LNCAP (cell line): ENCODE results near the gene ABCA13.

Experiments used
- TF ChIP-seq, protein P1 (sequence below): fragments of 450-650 bp; IDR thresholded peaks from 2 replicates; pipeline ENCODE4 v1.5.1; 2017; ENCODE audit warnings: mild to moderate bottlenecking

The ABCA13 gene

GRCh38 chr7:48691788-48692187, 520.5 kb downstream of the ABCA13 start:
- TF ChIP-seq, protein P1, sequence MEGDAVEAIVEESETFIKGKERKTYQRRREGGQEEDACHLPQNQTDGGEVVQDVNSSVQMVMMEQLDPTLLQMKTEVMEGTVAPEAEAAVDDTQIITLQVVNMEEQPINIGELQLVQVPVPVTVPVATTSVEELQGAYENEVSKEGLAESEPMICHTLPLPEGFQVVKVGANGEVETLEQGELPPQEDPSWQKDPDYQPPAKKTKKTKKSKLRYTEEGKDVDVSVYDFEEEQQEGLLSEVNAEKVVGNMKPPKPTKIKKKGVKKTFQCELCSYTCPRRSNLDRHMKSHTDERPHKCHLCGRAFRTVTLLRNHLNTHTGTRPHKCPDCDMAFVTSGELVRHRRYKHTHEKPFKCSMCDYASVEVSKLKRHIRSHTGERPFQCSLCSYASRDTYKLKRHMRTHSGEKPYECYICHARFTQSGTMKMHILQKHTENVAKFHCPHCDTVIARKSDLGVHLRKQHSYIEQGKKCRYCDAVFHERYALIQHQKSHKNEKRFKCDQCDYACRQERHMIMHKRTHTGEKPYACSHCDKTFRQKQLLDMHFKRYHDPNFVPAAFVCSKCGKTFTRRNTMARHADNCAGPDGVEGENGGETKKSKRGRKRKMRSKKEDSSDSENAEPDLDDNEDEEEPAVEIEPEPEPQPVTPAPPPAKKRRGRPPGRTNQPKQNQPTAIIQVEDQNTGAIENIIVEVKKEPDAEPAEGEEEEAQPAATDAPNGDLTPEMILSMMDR: no peak
